ENCODE results near the gene ASTN2.

Gene ASTN2

GRCh38 chr9:117242082-117242481 is 172.8 kb downstream of the ASTN2 start:
- no peaks in the 10 kb centered on the region for H4K20me1 ChIP-seq (ENCODE audit: control insufficient read depth, insufficient read depth, low read depth, low read length)
- H3F3A ChIP-seq (ENCODE audit: control insufficient read depth, insufficient read depth), result no peaks in the 10 kb centered on the region
- H3K27ac ChIP-seq (ENCODE audit: low read depth, low read length), result no peak overlapping the region
- TF ChIP-seq CTCF (IDR thresholded peaks at IDR 0.05; ENCODE audit: low read depth, low read length, poor library complexity, severe bottlenecking) (no peak), EZH2phosphoT487 (IDR thresholded peaks at IDR 0.05; ENCODE audit: borderline replicate concordance, low read length) (no peak)
- peaks cover 55% of the 10 kb centered on the region for H3K36me3 ChIP-seq (ENCODE audit: control insufficient read depth, low read length)
- H3K4me3 ChIP-seq (ENCODE audit: low read length), result no peak overlapping the region
- H3K4me2 ChIP-seq (ENCODE audit: low read length), result no peak overlapping the region
- no peaks in the 10 kb centered on the region for H3K79me2 ChIP-seq (ENCODE audit: control insufficient read depth, low read length)
- peaks cover 31% of the 10 kb centered on the region; the same call in 1 of the 2 replicates for H3K9me3 ChIP-seq (ENCODE audit: control insufficient read depth, insufficient read depth, low read length)
- H3K9me2 ChIP-seq (replicated peaks; ENCODE audit: control insufficient read depth, low read length), result no peaks in the 10 kb centered on the region
- peaks cover 14% of the 10 kb centered on the region for H3K4me1 ChIP-seq (ENCODE audit: control insufficient read depth, low read length)
- H3K27me3 ChIP-seq (ENCODE audit: control insufficient read depth, low read length), result no peaks in the 10 kb centered on the region

- H3K27ac ChIP-seq (ENCODE audit: low read depth, low read length), result no peak overlapping the region
These were observed 175.4 kb downstream of the ASTN2 start for GRCh38 chr9:117239428-117239827.

GRCh38 chr9:117234103-117234502 is 180.8 kb downstream of the ASTN2 start:
- no peak overlapping the region for H3K4me2 ChIP-seq (ENCODE audit: low read length)
- H3K27me3 ChIP-seq (ENCODE audit: control insufficient read depth, low read length), result no peaks in the 10 kb centered on the region
- H3K9me2 ChIP-seq (replicated peaks; ENCODE audit: control insufficient read depth, low read length), result no peaks in the 10 kb centered on the region
- no peaks in the 10 kb centered on the region for H3F3A ChIP-seq (ENCODE audit: control insufficient read depth, insufficient read depth)
- H3K9me3 ChIP-seq (ENCODE audit: control insufficient read depth, insufficient read depth, low read length), result no peaks in the 10 kb centered on the region
- no peaks in the 10 kb centered on the region for H3K79me2 ChIP-seq (ENCODE audit: control insufficient read depth, low read length)
- no peaks in the 10 kb centered on the region; the same call in 1 of the 2 replicates for H3K36me3 ChIP-seq (ENCODE audit: control insufficient read depth, low read length)
- TF ChIP-seq CTCF (IDR thresholded peaks at IDR 0.05; ENCODE audit: low read depth, low read length, poor library complexity, severe bottlenecking) (no peak), EZH2phosphoT487 (IDR thresholded peaks at IDR 0.05; ENCODE audit: borderline replicate concordance, low read length) (no peak)
- H3K4me3 ChIP-seq (ENCODE audit: low read length), result no peak overlapping the region
- peaks cover 12% of the 10 kb centered on the region for H3K4me1 ChIP-seq (ENCODE audit: control insufficient read depth, low read length)
- H4K20me1 ChIP-seq (ENCODE audit: control insufficient read depth, insufficient read depth, low read depth, low read length), result no peaks in the 10 kb centered on the region
- no peak overlapping the region for H3K27ac ChIP-seq (ENCODE audit: low read depth, low read length)

More at GRCh38 chr9:117239428-117239827, 175.4 kb downstream of the ASTN2 start:
- Histone ChIP-seq H3F3A (ENCODE audit: control insufficient read depth, insufficient read depth) (no peaks in the 10 kb centered on the region), H3K36me3 (ENCODE audit: control insufficient read depth, low read length) (peaks cover 35% of the 10 kb centered on the region), H3K79me2 (ENCODE audit: control insufficient read depth, low read length) (no peaks in the 10 kb centered on the region), H3K4me1 (ENCODE audit: control insufficient read depth, low read length) (peaks cover 12% of the 10 kb centered on the region), H3K27me3 (ENCODE audit: control insufficient read depth, low read length) (no peaks in the 10 kb centered on the region), H4K20me1 (ENCODE audit: control insufficient read depth, insufficient read depth, low read depth, low read length) (no peaks in the 10 kb centered on the region), H3K9me2 (replicated peaks; ENCODE audit: control insufficient read depth, low read length) (no peaks in the 10 kb centered on the region), H3K9me3 (ENCODE audit: control insufficient read depth, insufficient read depth, low read length) (peaks cover 31% of the 10 kb centered on the region; the same call in 1 of the 2 replicates), H3K4me3 (ENCODE audit: low read length) (no peak overlapping the region), H3K4me2 (ENCODE audit: low read length) (no peak overlapping the region)
- TF ChIP-seq EZH2phosphoT487 (IDR thresholded peaks at IDR 0.05; ENCODE audit: borderline replicate concordance, low read length) (no peak), CTCF (IDR thresholded peaks at IDR 0.05; ENCODE audit: low read depth, low read length, poor library complexity, severe bottlenecking) (no peak)

Data from DOHH2 (cell line).